ENCODE data around the gene RAET1E. TPM values are rescaled to one million over a fixed set of nuclear protein-coding genes. Genes with fewer than 3 reads are reported as not detected.
A peak's percentile ranks its signal among the peaks of the same experiment; 100 is the strongest.

Gene RAET1E
- total and polyA plus RNA-seq, 9 of the 15 experiments (the other 6 are each of a cell fraction or from before 2014, with no cell fraction given), result not detected

GRCh38 chr6:149864578-149865535, 33.1 kb downstream of the RAET1E start (continued):
- TF ChIP-seq STAT6 (CRISPR knock-in tag; IDR thresholded peaks at IDR 0.05) (no peak), IFI16 (CRISPR knock-in tag; IDR thresholded peaks at IDR 0.05) (no peak), MITF (IDR thresholded peaks at IDR 0.05) (no peak), HDAC2 (IDR thresholded peaks at IDR 0.05) (peak; percentile 22; the same call in 1 of the 2 replicates), PTRF (tag; IDR thresholded peaks at IDR 0.05) (no peak), ATF3 (IDR thresholded peaks at IDR 0.05) (no peak), ATF3 (CRISPR knock-in tag; conservative IDR thresholded peaks at IDR 0.05) (0 out of 2 replicates have a peak, but pooled peaks have one; percentile 47), FOSL1 (tag; conservative IDR thresholded peaks at IDR 0.05) (no peak), CBFA2T3 (IDR thresholded peaks at IDR 0.05) (no peak), EP400 (IDR thresholded peaks at IDR 0.05) (no peak), PHF21A (IDR thresholded peaks at IDR 0.05; ENCODE audit: borderline replicate concordance, low read depth) (peak; percentile 95; the same call in 1 of the 2 replicates), ZFP36 (IDR thresholded peaks at IDR 0.05; ENCODE audit: low read depth, low read length, partially characterized antibody) (no peak), TBL1XR1 (IDR thresholded peaks at IDR 0.05; ENCODE audit: low read length in 2 of 2) (peak in 1 of 2 experiments; percentile 27; a peak in 1 of 4 replicates), ZNF830 (CRISPR knock-in tag; IDR thresholded peaks at IDR 0.05) (no peak), KLF10 (CRISPR knock-in tag; IDR thresholded peaks at IDR 0.05) (no peak), ZNF507 (tag; conservative IDR thresholded peaks at IDR 0.05) (no peak), ATF7 (IDR thresholded peaks at IDR 0.05) (no peak), ZZZ3 (IDR thresholded peaks at IDR 0.05) (no peak), BMI1 (IDR thresholded peaks at IDR 0.05; ENCODE audit: low read length) (no peak), JUN (IDR thresholded peaks at IDR 0.05; ENCODE audit: borderline replicate concordance, low read depth, low read length) (peak; percentile 10; the same call in 1 of the 2 replicates), JUN (CRISPR knock-in tag; IDR thresholded peaks at IDR 0.05; ENCODE audit: borderline replicate concordance) (no peak), RNF219 (CRISPR knock-in tag; IDR thresholded peaks at IDR 0.05) (no peak), ZC3H4 (CRISPR knock-in tag; IDR thresholded peaks at IDR 0.05; ENCODE audit: borderline replicate concordance) (no peak)

All from K562 (cell line).